Skeletal muscle cell (primary cell): ENCODE results near the gene STK24.

ENCODE experiments used
- DNase-seq: peaks from one replicate; pipeline ENCODE4 v3.0.0-alpha.2; 2010; ENCODE audit warnings: low read depth
- H3K4me3 ChIP-seq: 2 replicates; pipeline ENCODE4 v1.5.1; 2011; ENCODE audit warnings: low read depth, mild to moderate bottlenecking, control low read depth, low read length, moderate library complexity

Gene STK24

GRCh38 chr13:98519976-98520375 is 56.9 kb downstream of the STK24 start:
- H3K4me3 ChIP-seq: no peak overlapping the region
- DNase-seq: no peak

DNA sequence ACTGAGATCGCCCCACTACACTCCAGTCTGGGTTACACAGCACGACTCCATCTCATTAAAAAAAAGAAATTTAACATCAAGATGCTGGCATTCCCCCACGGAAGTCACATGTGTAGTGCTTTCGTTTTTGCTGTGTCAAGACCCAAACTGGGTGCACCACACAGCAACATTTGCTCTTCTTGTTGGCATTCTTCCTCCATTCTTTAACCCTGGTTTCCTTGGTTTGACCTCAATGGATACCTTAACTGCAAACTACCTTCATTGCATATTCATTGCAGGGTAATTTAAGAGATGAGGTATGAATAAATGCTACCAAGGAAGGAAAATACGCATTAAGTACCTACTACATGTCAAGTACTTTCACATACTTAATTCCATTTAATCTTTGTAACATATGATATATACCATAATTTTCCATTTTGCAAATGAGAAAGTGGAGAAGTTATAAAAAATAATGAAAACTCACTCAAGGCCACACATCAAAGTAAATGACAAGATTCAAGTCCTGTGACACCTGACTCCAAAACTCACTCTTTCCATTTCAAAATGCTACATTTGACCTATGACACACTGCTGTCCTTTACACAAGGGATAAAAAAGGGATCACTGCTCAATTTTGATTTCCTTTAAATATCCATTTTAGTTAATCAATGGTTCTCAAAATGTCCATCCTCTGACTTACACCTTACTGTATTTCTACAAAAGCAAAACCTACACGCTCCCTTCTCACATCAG is 59.2 kb downstream of the STK24 start:
- no peak for DNase-seq
- H3K4me3 ChIP-seq: no peak overlapping the region

DNA sequence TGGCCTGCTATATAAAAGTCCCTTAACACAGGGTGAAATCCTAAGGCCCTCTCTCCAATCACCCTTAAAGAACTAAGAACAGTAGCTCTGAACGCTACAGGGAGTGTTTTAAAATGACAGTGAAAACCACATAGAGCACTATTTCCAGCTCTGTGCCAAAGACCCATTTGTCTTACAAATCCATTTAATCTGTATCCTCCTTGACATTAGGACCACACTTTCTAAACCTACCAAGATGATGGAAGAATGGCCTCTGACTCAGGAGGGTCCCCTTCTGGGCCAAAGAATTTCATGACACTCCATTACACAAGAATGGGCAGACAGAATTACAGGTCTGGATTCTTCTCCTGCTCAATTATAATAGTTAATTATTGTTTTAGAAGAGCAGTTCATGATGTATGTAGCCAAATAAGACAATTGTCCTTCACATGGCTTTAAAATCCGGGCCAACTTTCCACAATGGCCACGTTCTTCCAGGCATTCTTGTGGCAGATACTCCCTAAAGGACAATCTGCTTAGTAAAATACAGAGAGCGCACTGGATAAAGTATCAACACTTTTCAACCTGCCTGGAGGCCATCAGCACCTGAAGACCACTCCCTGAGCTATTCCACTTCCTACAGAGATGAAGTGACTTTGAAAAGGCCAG is 61.0 kb downstream of the STK24 start:
- DNase-seq: no peak
- no peak overlapping the region for H3K4me3 ChIP-seq

GRCh38 chr13:98514288-98514687 is 62.6 kb downstream of the STK24 start:
- H3K4me3 ChIP-seq: no peak overlapping the region
- no peak for DNase-seq

- no peak for DNase-seq
- no peak overlapping the region for H3K4me3 ChIP-seq
Observed at GRCh38 chr13:98513837-98514236, 63.1 kb downstream of the STK24 start.

DNA sequence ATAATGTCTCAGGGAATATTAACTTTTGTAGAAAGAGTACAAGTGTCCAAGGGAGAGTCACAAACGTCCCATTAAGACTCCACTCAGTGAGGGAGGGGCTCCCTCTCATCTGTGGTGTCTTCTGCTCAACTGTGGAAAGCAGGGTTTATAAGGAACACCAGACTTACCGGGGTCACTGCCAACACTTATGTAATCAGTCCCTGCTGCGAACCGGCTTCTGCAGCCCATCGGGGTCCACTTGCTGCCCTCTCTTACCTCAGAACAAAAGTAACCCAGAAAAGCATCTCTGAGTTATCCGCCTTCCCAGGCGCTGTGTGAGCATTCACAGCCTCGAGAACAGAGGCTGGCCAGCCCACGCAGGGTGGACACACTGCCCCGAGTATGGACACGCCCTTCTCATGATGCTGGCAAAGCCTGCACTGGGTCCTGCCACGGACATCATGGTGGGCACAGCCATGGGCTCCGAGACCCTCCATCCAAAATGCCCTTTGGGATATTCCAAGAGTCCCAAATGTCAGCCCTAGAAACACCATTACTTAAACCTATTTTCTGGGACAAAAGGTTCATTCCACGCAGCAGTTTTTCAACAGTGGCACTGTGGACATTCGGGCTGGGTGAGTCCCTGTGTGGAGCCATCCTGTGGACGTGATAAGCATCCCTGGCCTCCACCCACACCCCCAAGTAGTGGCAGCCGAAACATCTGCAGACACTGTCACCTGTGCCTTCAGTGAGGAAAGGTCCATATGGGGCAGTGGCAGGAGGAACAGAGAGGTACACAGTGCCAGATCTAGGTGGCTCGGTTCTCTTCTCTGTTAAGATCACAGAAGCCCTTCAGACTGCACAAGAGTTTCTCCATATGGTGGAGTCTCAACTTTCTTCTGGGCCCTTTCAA is 63.9 kb downstream of the STK24 start:
- H3K4me3 ChIP-seq: no peak overlapping the region
- DNase-seq: no peak

DNA sequence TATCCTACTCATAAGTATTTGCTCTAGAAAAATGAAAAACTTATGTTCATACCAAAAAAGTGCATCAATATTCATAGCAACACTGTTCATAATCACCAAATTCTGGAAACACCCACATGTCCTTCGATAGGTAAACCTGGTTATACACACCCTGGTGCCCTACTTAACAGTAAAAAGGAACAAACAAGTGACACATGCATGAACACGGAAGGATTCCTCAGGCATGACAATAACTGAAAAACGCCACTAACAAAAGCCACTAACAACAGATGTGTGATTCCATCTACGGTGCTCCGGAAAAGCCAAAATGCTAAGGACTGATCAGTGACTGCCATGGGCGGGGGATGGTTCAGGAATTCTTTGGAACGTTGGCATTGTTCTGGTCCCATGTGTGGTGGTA is 65.5 kb downstream of the STK24 start:
- no peak overlapping the region for H3K4me3 ChIP-seq
- DNase-seq: no peak

- no peak overlapping the region for H3K4me3 ChIP-seq
- no peak for DNase-seq
Observed at GRCh38 chr13:98510156-98510509, 66.8 kb downstream of the STK24 start.

GRCh38 chr13:98509271-98510155 is 67.4 kb downstream of the STK24 start:
- peak; percentile 60 for DNase-seq
- H3K4me3 ChIP-seq: no peak overlapping the region

GRCh38 chr13:98508685-98509084 is 68.2 kb downstream of the STK24 start:
- H3K4me3 ChIP-seq: no peak overlapping the region
- peak; percentile 56 for DNase-seq

DNA sequence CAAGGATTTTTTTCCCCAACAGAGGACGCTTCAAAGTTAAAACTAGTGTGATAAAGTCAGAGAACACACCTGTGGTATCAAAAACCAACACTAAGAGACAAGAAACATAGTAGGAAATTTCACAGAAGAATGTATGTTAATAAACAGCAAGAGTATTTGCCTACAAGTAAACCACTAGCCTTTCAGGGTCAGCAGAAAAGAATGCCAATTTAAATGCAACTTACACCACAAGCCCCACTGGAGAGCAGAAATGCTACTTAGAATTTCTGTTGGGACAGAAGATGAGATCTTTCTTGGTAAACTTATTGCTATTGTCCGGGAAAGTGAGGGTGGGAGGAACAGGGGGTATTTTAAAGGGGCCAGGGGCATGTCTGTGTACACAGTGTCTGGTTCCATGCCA is 68.6 kb downstream of the STK24 start:
- no peak for DNase-seq
- H3K4me3 ChIP-seq: no peak overlapping the region

DNA sequence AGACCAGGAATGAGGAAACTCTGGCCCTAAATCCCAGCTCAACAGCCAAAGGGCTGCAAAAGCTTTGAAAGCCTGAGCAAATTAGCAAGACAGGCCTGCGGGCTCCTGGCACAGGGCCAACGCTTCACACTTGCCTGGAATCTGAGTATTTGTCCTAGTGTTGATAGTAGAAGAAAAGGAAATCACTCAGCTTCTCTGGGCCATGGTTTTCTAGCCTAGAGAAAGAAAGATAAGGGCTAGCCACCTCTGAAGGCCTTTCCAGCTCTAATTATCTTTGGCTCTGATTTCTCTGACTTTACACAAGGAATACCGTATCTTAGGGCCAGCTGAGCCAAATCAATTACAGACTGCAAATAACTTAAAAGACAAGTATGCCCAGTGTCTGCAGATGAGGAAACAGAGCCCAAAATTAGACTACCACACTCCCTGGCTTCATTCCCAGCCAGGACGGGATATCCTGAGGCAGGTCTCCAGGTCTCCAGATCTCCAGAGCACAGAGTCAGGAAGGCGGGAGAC is 69.6 kb downstream of the STK24 start:
- DNase-seq: no peak
- no peak overlapping the region for H3K4me3 ChIP-seq

DNA sequence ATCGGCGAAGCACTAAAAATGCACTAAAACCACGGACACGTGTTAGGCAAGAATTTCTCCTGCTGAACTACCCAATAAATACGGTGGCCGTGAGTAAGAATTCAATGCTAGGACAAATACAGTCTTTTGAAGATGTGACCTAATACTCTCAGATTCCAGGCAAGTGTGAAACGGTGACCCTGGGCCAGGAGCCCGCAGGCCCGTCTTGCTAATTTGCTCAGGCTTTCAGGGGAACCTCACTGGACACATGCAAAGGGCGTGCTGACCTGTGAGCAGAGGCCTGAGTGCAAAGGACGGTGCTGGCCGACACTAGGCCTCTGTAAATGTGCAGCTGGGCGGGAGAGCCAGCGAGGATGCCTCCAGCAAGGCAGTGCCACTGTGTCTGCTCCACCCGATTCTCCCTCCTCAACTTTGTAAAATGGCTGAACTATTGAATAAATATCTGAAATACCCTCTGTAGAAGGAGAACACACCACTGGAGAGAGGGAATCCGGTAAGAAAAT is 70.1 kb downstream of the STK24 start:
- DNase-seq: no peak
- no peak overlapping the region for H3K4me3 ChIP-seq

- DNase-seq: no peak
- no peak overlapping the region for H3K4me3 ChIP-seq
Observed at GRCh38 chr13:98506322-98506721, 70.6 kb downstream of the STK24 start.

DNA sequence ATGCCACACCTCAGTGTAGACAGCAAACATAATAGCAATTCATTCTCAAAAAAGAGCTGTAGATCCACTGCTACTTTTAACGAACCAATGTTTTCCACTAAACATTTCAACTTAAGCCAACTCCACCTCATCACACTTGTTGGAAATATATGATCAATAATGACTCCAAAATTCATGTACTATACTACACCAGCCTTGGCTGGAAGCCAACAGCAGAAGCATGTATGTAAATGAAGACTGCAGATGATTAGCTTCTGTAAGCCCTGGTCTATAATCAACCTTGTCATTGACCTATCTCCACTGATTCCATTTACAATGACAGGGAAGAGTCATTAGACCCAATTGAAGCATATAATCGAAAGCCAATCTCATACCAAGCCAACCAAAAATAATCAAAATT is 71.7 kb downstream of the STK24 start:
- no peak overlapping the region for H3K4me3 ChIP-seq
- no peak for DNase-seq

DNA sequence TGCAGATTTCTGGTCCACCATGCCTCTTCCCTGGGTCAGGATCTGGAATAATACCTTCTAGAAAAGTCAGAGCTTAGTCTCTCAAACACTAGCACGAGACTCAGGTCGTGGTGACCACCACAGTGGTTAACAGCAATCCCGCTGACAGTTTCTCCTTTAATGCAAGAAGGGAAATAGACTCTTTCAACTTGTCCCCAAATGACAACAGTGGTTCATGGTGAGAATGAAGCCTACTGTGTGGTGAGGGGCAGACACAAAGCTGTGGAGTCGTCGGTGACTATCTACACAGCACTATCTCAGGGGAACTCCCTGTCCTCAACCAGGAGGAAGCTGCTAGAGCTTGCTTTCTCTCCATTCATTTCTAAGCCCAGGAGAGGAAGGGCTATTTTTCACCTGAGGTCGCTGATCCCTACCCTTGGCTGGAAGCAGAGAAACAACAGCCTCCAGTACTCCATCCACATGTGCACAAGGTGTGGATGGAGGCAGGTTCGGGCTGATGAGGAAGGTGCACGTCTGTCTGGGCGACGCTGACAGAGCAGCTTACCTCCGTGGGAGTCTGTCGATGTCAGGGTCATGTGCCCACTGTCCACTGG is 72.4 kb downstream of the STK24 start:
- no peak overlapping the region for H3K4me3 ChIP-seq
- no peak for DNase-seq

DNA sequence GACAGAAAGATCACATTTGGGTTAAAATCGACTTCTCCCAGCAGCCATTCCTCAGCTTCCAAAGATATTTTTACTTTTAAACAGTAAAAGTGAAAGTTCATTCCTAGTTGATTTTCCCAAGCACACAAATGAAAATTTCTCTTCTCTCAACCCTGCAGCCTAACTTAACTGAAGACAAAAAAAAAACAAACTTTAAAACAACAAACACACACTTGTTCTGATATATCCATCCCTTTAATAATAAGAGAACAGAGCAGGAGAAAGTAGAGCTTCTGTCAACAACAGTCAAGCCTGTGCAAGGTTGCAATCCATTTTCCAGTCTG is 72.9 kb downstream of the STK24 start:
- H3K4me3 ChIP-seq: no peak overlapping the region
- DNase-seq: no peak

DNA sequence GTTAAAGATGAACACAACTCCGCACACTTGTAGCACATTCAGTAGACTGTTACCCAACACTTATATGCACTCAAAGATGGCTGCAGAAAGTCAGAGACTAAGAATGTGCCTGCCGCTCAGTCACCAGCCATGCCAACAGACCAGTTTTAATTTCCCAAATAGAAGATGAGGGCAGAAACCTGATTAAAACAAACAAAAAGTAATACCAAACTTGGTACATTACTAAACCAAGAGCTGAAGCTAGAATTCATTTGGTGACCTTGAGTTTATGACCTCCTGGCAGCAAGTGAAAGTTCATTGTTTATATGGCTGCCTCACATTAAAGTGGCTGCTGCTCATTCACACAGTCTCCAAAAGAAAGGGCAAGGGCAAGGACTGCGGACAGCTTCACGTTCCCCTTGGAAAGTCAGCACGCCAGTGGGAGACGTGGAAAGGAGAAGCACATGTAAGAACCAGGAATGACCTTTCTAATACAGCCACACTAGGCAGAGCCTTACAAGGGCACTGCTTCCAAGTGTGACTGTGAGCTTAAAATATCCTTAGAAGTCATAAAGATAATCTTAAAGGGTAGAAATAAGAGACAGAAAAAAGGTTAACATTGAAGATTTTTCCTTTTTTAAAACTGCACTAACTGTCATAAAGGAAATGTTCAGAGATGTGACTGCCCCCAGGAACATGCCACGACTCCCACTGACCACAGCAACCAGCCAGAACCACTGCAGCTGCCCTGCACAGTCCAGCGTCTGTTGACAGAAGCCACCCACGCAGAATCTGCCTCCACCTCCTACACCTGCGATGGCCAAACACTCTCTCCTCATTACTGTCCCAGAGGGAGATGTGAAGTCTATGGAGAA is 73.5 kb downstream of the STK24 start:
- no peak for DNase-seq
- no peak overlapping the region for H3K4me3 ChIP-seq
